Stimulated activated CD8-positive, alpha-beta memory T cell treated with anti-CD3 and anti-CD28 coated beads, Interleukin-7, amount 100 ng/mL, for 24 hours (primary cell): Measurements from ENCODE around the gene PIK3R2.
"Not testable (repeated sequence)": the region's sequence is repeated elsewhere in the genome, so short reads cannot be mapped to it uniquely, and the experiment has no call there.

Source experiments
- DNase-seq: peaks from one replicate; pipeline ENCODE4 v3.0.0-alpha.2; 2020; ENCODE audit warnings: low read depth

Gene PIK3R2

DNA sequence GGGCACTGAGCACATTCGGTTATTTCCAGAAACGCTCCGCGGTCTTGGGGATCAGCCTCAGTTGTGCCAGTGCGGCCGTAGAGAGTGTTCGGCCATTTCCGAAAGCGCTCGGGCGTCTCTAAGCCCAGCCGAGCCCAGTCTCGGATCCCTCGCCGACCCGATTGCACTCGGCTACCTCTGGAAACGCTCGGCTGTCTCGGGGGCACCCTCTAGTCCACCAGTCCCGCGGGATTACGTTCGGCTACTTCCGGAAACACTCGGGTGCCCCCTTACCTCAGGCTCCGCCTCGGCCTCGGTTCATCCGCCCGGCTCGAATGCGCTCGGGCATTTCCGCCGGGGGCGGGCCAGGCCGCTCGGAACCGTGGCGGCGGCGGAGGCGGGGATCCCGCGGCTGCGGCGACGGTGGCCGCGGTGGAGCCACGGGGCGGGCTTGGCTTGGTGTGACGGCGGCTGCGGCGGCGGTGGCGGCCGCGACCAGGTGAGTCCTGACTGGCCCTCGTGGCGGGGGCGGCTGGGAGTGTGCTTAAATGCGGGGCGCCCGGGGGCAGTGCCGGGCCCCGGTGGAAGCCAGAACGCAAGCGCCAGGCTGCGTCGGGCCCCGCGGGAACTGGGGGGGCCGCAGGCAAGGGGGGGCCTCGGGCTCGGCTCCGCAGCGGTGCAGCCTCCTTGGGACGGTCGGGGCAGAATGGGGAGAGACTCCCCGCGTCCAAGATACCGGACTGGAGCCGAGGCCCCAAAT lies at the start of gene PIK3R2:
TSS of gene PIK3R2 (plus strand) at position 347 of the 739 bp plus-strand sequence. CDS start 2,717 bp downstream, outside the sequence.
- DNase-seq = peak; percentile 100

- DNase-seq = no peak
Observed at GRCh38 chr19:18104793-18105131, 48.2 kb upstream of the PIK3R2 start.

- DNase-seq = not testable (repeated sequence)
Observed at GRCh38 chr19:18105259-18105658, 47.7 kb upstream of the PIK3R2 start.

- DNase-seq = no peak
Observed at GRCh38 chr19:18107235-18107634, 45.7 kb upstream of the PIK3R2 start.

GRCh38 chr19:18108897-18109296 lies 44.1 kb upstream of the PIK3R2 start:
- DNase-seq = no peak

DNA sequence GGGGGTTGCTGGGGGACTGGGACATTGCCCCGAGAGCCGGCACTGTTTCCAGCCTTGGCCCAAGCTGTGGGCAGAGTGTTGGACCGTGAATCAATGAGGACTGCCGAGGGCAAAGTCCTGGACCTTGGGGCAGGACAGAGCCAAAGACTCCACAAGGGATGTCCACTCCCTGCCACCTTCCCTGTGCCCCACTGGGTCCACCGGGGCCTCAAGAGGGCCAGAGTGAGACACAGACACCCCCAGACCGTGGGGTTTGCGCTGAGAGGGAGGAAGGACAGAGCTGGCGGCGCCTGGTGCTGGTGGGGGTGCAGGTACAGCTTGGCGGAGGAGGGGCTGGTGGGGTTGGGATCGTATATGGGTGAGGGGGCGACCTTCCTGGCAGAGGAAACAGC lies 43.6 kb upstream of the PIK3R2 start:
- no peak for DNase-seq

GRCh38 chr19:18109733-18110608 lies 43.0 kb upstream of the PIK3R2 start:
- no peak for DNase-seq

GRCh38 chr19:18110609-18111232 lies 42.2 kb upstream of the PIK3R2 start:
- DNase-seq = no peak

- DNase-seq = peak; percentile 68
Observed at GRCh38 chr19:18112989-18113478, 39.9 kb upstream of the PIK3R2 start.

DNA sequence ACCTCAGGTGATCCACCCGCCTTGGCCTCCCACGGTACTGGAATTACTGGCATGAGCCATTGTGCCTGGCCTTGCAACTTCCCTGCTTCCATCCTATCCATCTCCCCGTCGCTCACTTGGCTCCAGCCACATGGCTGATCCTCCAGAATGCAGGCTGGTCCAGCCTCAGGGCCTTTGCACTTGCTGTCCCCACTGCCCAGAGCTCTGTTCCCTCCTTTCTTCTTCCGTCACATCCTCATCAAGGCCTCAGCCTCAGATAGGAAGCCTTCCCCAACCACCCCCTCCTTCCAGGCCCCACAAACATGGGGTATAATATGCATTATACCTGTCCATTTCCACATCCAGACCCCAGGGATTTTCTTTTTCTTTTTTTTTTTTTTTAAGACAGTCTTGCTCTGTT lies 39.1 kb upstream of the PIK3R2 start:
- DNase-seq = no peak

DNA sequence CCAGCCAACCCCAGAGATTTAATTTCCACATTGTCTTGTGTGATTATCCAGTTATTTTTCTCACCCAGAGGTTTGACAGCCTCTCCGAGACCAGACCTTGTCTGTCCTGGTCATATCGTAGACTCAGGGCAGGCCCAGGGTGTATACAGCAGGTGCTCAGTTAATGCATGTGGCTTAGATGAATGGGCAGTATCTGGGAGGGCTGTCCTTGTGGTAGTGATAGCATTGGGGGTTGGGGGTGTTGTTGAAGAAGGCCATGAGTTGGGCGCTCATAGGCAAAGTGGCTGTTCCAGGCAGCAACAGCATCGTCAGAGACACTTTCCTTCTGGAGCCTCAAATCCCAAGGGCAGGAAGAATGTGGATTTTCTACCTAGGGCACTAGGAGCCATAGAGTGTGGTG lies 38.5 kb upstream of the PIK3R2 start:
- DNase-seq = no peak

DNA sequence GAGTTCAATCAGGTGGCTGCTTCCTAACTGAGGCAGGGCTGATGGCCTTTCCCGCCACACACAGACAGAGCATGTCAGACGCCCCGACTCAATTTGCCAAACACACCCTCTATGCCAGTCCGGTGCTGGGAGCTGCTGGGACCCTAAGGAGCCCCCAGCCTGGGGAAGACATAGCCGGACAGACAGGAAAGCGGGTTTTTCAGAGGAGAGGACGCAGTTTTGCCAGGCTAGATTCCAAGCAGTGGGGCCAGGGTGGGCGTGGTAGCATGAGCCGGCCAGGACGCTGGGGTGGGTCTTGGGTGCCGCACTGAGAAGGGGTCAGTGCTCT lies 35.6 kb upstream of the PIK3R2 start:
- DNase-seq = no peak

GRCh38 chr19:18117692-18118378 lies 35.1 kb upstream of the PIK3R2 start:
- peak; percentile 89 for DNase-seq

- no peak for DNase-seq
Observed at GRCh38 chr19:18118420-18119012, 34.4 kb upstream of the PIK3R2 start.

DNA sequence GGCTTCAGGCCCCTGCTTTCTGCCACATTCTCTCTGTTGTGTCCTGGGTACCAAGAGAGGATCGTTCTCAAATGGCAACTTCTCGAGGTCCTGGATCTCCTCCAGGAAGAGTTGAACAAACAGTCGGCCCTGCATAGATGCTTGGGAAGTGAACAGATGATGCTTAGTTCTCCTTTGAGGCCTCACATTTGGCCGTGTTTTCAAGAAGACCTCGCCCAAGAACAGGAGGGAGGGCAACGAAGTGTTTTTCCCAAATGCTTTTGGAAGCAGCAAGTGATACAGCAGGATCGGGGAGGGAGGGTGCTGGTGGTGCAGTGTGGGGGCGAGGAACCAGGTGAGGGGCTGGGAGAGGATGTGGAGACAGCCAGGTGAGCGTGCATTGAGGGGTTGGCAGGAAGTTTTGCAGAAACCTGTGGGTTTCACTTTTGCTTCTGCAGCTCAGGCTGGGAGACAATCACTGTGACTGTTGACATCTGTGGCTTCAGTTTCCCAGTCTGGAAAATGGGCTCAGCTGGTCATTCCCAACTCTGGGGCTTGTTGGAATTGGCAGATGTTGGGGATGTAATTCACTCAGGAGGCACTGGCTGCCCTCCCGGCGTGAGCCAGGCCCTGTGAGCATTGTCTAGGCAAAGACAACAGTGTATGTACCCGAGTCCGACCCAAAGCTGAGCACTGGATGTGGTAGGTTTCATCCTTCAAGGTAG lies 33.8 kb upstream of the PIK3R2 start:
- no peak for DNase-seq

- DNase-seq = no peak
Observed at GRCh38 chr19:18119717-18120105, 33.3 kb upstream of the PIK3R2 start.

GRCh38 chr19:18120127-18120526 lies 32.8 kb upstream of the PIK3R2 start:
- DNase-seq = no peak

GRCh38 chr19:18121166-18121565 lies 31.8 kb upstream of the PIK3R2 start:
- DNase-seq = no peak

GRCh38 chr19:18122424-18122823 lies 30.5 kb upstream of the PIK3R2 start:
- DNase-seq = no peak

GRCh38 chr19:18122860-18123795 lies 29.8 kb upstream of the PIK3R2 start:
- DNase-seq = no peak
